Stimulated activated CD4-positive, alpha-beta T cell treated with anti-CD3 and anti-CD28 coated beads, Interleukin-2, amount 100 ng/mL, for 4 hours (primary cell): ENCODE data around the gene NSD2.

Experiments
- DNase-seq: peaks from one replicate; pipeline ENCODE4 v3.0.0-alpha.2; 2020; ENCODE audit warnings: low read depth

NSD2 gene

GRCh38 chr4:1864076-1865008, 6.9 kb upstream of the NSD2 start:
- no peak for DNase-seq

GRCh38 chr4:1866189-1866661, 5.0 kb upstream of the NSD2 start:
- no peak for DNase-seq

GRCh38 chr4:1868293-1868692, 2.9 kb upstream of the NSD2 start:
- no peak for DNase-seq

- no peak for DNase-seq
These were observed 2.3 kb upstream of the NSD2 start for GRCh38 chr4:1868912-1869311.

- DNase-seq: no peak
These were observed 1.5 kb upstream of the NSD2 start for GRCh38 chr4:1869530-1870327.

GRCh38 chr4:1870328-1870577, 940 bp upstream of the NSD2 start:
- DNase-seq: peak; percentile 82

- no peak for DNase-seq
These were observed 353 bp downstream of the NSD2 start for GRCh38 chr4:1871471-1872021.

GRCh38 chr4:1872870-1873269, 1.7 kb downstream of the NSD2 start:
- DNase-seq: no peak

GRCh38 chr4:1873291-1873690, 2.1 kb downstream of the NSD2 start:
- no peak for DNase-seq

- no peak for DNase-seq
These were observed 2.6 kb downstream of the NSD2 start for GRCh38 chr4:1873776-1874175.

- DNase-seq: no peak
These were observed 3.0 kb downstream of the NSD2 start for GRCh38 chr4:1874201-1874600.

- no peak for DNase-seq
These were observed 8.3 kb downstream of the NSD2 start for GRCh38 chr4:1879485-1879884.

GRCh38 chr4:1880332-1880731, 9.1 kb downstream of the NSD2 start:
- no peak for DNase-seq

GRCh38 chr4:1882850-1883271, 11.7 kb downstream of the NSD2 start:
- no peak for DNase-seq

GRCh38 chr4:1883583-1883982, 12.4 kb downstream of the NSD2 start:
- no peak for DNase-seq

- DNase-seq: no peak
These were observed 14.2 kb downstream of the NSD2 start for GRCh38 chr4:1885414-1885813.

GRCh38 chr4:1887052-1887451, 15.9 kb downstream of the NSD2 start:
- DNase-seq: no peak

- no peak for DNase-seq
These were observed 19.9 kb downstream of the NSD2 start for GRCh38 chr4:1890979-1891570.

- DNase-seq: no peak
These were observed 24.9 kb downstream of the NSD2 start for GRCh38 chr4:1895971-1896657.

- no peak for DNase-seq
These were observed 25.4 kb downstream of the NSD2 start for GRCh38 chr4:1896658-1896991.

- DNase-seq: no peak
These were observed 26.8 kb downstream of the NSD2 start for GRCh38 chr4:1898007-1898406.

GRCh38 chr4:1898681-1899080, 27.5 kb downstream of the NSD2 start:
- DNase-seq: no peak
